HAP-1 (cell line): ENCODE measurements around the gene TRPT1.

Experiments
- DNase-seq, 2 experiments: peaks; one replicate each; pipeline ENCODE4 v3.0.0-alpha.2; 2016 to 2020; ENCODE audit warnings: low spot score in 2 of 2
- H3K27me3 ChIP-seq: fragments of 250-450 bp; sonication (Bioruptor Pico); 2 replicates; pipeline ENCODE4 v1.5.1; 2020; ENCODE audit warnings: low read depth, mild to moderate bottlenecking, moderate library complexity
- H3K36me3 ChIP-seq: fragments of 250-450 bp; sonication (Bioruptor Pico); replicated peaks from 2 replicates; pipeline ENCODE4 v1.5.1; 2020; ENCODE audit warnings: mild to moderate bottlenecking
- H3K4me1 ChIP-seq: fragments of 250-450 bp; sonication (Bioruptor Pico); 2 replicates; pipeline ENCODE4 v1.5.1; 2020; ENCODE audit warnings: mild to moderate bottlenecking
- H3K4me3 ChIP-seq: fragments of 250-450 bp; sonication (Bioruptor Pico); 2 replicates; pipeline ENCODE4 v1.5.1; 2020; ENCODE audit warnings: mild to moderate bottlenecking, moderate library complexity
- H3K9me3 ChIP-seq: fragments of 250-450 bp; sonication (Bioruptor Pico); 2 replicates; pipeline ENCODE4 v1.5.1; 2020; ENCODE audit warnings: mild to moderate bottlenecking, moderate library complexity
- in situ Hi-C: fragments of 300-500 bp; cut with MboI; formaldehyde crosslinking; loops from 3 replicates; pipeline ENCODE4 v1.14.3; 2020; ENCODE audit warnings: low sequenced_read_pairs, inconsistent platforms, mixed read lengths

TRPT1 gene

GRCh38 chr11:64208796-64209562, 17.0 kb downstream of the TRPT1 start:
- no peak overlapping the region for H3K4me3 ChIP-seq

GRCh38 chr11:64208086-64208795, 17.7 kb downstream of the TRPT1 start:
- no peak for DNase-seq
- in situ Hi-C loops = no loop called here
- no peaks in the 10 kb centered on the region for H3K4me1 ChIP-seq
- H3K36me3 ChIP-seq = peaks cover 46% of the 10 kb centered on the region
- H3K9me3 ChIP-seq = no peaks in the 10 kb centered on the region
- no peaks in the 10 kb centered on the region for H3K27me3 ChIP-seq
- H3K4me3 ChIP-seq = no peak overlapping the region

More at GRCh38 chr11:64208796-64209562, 17.0 kb downstream of the TRPT1 start:
- DNase-seq = no peak
- peaks cover 38% of the 10 kb centered on the region for H3K36me3 ChIP-seq
- no peaks in the 10 kb centered on the region for H3K9me3 ChIP-seq
- no peaks in the 10 kb centered on the region for H3K27me3 ChIP-seq
- H3K4me1 ChIP-seq = no peaks in the 10 kb centered on the region
- in situ Hi-C loops = no loop called here

GRCh38 chr11:64207256-64208085, 18.5 kb downstream of the TRPT1 start:
- in situ Hi-C loops = no loop called here
- Histone ChIP-seq H3K4me1 (no peaks in the 10 kb centered on the region), H3K9me3 (no peaks in the 10 kb centered on the region), H3K27me3 (no peaks in the 10 kb centered on the region), H3K4me3 (no peak overlapping the region), H3K36me3 (peaks cover 53% of the 10 kb centered on the region)
- DNase-seq = no peak

DNA sequence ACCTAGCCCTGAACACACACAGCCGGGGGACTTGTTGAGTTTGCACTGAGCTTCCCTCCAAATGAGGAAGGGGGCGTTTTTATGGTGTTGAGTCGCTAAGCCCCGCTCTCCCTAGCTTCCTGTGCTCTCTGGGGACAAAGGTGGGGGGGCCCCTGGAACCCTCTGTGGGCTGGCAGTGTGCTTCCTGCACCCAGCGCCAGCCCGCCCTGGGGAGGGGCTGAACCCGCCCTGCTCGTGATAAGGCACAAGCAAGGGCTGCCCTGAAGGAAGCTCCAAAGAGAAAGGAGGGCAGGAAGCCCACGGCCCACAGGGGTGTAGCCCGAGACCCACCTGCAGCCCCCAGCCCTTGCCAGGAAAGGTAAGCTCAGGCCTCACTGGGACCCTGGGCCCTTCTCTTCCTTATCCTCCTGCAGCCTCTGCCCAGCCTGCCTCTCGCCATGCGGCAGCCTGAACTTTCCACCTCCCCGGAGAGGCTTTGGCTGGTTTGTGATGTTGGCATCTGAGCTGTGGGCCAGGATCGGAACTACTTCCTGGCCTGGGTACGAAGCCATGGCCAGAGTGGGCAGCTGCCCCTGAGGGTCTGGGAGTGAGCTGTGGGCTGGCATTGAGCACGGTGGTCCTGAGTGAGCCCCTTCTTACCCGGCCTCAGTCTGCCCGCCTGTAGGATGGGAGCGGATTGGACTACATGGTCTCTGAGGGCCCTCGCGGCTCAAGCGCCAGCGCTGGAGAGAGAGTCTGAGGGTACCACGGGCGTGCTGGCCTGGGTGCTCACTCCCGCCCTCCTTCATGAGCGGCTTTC, 19.3 kb downstream of the TRPT1 start, which contains the start of gene FERMT3:
Gene FERMT3, plus strand, starts transcription at position 265 of the 799 bp plus-strand sequence. CDS start 644 bp downstream, outside the sequence.
- no peaks in the 10 kb centered on the region for H3K9me3 ChIP-seq
- DNase-seq = no peak
- H3K27me3 ChIP-seq = no peaks in the 10 kb centered on the region
- H3K4me1 ChIP-seq = no peaks in the 10 kb centered on the region
- peaks cover 57% of the 10 kb centered on the region for H3K36me3 ChIP-seq
- no peak within 1 kb of the TSS for H3K4me3 ChIP-seq
- in situ Hi-C loops = no loop called here

DNA sequence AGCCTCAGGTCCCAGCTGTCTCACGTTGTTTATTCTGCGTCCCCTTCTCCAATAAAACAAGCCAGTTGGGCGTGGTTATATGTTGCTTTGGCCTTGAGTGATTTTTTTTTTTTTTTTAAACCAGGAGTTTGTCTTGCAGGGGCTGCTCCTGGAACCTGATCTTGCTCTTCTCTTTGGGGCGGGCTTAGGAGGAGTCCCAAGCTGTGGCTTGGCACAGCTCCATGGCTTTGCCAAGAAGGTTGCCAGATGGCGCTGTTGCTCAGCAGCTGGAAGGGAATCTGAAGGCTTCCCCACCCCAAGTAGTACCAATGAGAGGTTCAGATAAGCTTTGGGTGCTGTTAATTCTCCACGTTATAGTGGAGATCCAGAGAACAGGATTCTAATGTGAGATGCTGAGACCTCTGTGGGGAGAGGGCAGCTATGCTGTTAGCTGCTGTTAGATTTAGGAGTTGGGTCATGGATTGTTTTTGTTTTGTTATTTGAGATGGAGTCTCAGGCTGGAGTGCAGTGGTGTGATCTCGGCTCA, 21.5 kb downstream of the TRPT1 start:
- Histone ChIP-seq H3K27me3 (no peaks in the 10 kb centered on the region), H3K36me3 (peaks cover 78% of the 10 kb centered on the region), H3K4me3 (no peak overlapping the region), H3K9me3 (no peaks in the 10 kb centered on the region), H3K4me1 (no peaks in the 10 kb centered on the region)
- DNase-seq = peak; percentile 68 to 83
- in situ Hi-C loops = no loop called here

GRCh38 chr11:64204080-64204440, 21.9 kb downstream of the TRPT1 start:
- peaks cover 81% of the 10 kb centered on the region for H3K36me3 ChIP-seq
- in situ Hi-C loops = no loop called here
- H3K4me1 ChIP-seq = no peaks in the 10 kb centered on the region
- H3K9me3 ChIP-seq = no peaks in the 10 kb centered on the region
- no peak for DNase-seq
- no peaks in the 10 kb centered on the region for H3K27me3 ChIP-seq
- no peak overlapping the region for H3K4me3 ChIP-seq

DNA sequence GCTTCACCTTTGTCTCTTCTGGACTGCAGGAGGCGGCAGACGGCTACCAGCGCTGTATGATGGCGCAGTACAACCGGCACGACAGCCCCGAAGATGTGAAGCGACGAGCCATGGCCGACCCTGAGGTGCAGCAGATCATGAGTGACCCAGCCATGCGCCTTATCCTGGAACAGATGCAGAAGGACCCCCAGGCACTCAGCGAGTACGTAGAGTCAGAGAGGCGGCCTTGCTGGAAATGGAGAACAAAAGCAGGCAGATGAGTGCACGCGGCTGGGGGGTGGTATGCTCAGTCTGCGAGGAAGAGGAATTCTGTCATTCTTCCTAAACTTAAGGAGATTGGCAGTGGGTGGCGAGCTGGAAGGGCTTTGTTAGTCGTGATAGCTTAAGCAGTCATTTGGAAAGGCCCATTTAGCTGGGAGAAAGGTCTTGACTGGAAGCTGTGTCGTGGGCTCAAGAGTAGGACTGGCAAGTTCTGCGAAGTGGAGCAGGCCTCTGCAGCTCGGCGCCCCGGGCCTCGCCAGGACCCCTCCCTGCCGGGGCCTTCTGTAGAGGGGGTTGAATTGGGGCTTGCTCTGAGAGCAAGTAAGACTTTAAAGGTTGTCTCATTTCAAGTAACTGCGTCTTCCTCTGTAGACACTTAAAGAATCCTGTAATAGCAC, 22.4 kb downstream of the TRPT1 start:
- no peak for DNase-seq
- in situ Hi-C loops = no loop called here
- H3K36me3 ChIP-seq = peaks cover 85% of the 10 kb centered on the region
- no peaks in the 10 kb centered on the region for H3K27me3 ChIP-seq
- no peaks in the 10 kb centered on the region for H3K9me3 ChIP-seq
- H3K4me3 ChIP-seq = no peak overlapping the region
- H3K4me1 ChIP-seq = no peaks in the 10 kb centered on the region

- Histone ChIP-seq H3K27me3 (no peaks in the 10 kb centered on the region), H3K9me3 (no peaks in the 10 kb centered on the region), H3K4me1 (no peaks in the 10 kb centered on the region), H3K36me3 (peaks cover 90% of the 10 kb centered on the region), H3K4me3 (no peak overlapping the region)
- DNase-seq = no peak
- in situ Hi-C loops = no loop called here
Measured at GRCh38 chr11:64202992-64203391, 23.0 kb downstream of the TRPT1 start.

- Histone ChIP-seq H3K27me3 (no peaks in the 10 kb centered on the region), H3K4me3 (no peak overlapping the region), H3K9me3 (no peaks in the 10 kb centered on the region), H3K36me3 (peaks cover 96% of the 10 kb centered on the region), H3K4me1 (no peaks in the 10 kb centered on the region)
- in situ Hi-C loops = no loop called here
- no peak for DNase-seq
Measured at GRCh38 chr11:64201543-64201942, 24.4 kb downstream of the TRPT1 start.

- DNase-seq = no peak
- H3K9me3 ChIP-seq = no peaks in the 10 kb centered on the region
- H3K4me3 ChIP-seq = no peak overlapping the region
- no peaks in the 10 kb centered on the region for H3K4me1 ChIP-seq
- in situ Hi-C loops = no loop called here
- H3K27me3 ChIP-seq = no peaks in the 10 kb centered on the region
- H3K36me3 ChIP-seq = peaks cover 96% of the 10 kb centered on the region
Measured at GRCh38 chr11:64198511-64198910, 27.5 kb downstream of the TRPT1 start.

- in situ Hi-C loops = no loop called here
- Histone ChIP-seq H3K27me3 (no peaks in the 10 kb centered on the region), H3K9me3 (no peaks in the 10 kb centered on the region), H3K4me1 (no peaks in the 10 kb centered on the region), H3K4me3 (no peak overlapping the region), H3K36me3 (peaks cover 97% of the 10 kb centered on the region)
- DNase-seq = no peak
Measured at GRCh38 chr11:64196626-64197025, 29.4 kb downstream of the TRPT1 start.

DNA sequence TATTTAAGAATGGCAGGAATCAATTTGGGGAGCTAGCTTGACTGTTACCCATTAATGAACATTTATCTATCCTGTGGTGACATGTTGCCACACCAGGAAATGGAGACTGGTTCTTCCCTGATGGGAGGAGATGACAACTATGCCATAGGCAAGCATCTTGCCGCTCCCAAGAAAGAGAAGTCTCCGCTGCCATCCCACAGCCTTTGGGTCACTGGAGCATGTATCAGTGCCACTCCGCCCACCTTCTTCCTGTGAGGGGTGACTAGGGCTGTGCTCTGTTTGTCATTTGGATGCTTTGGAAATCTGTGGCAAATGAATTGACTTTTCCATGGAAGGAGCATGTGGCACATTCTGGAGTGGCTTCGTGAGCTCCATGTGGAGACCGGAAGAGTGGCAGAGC, 33.6 kb downstream of the TRPT1 start:
- no peaks in the 10 kb centered on the region for H3K27me3 ChIP-seq
- H3K36me3 ChIP-seq = peaks cover 90% of the 10 kb centered on the region
- H3K9me3 ChIP-seq = no peaks in the 10 kb centered on the region
- no peaks in the 10 kb centered on the region for H3K4me1 ChIP-seq
- in situ Hi-C loops = no loop called here
- no peak overlapping the region for H3K4me3 ChIP-seq
- no peak for DNase-seq
